Measurements from ENCODE around the gene NFATC4. TPM values are rescaled to one million over a fixed set of nuclear protein-coding genes. Genes with fewer than 3 reads are reported as not detected.

The NFATC4 gene
- total RNA-seq, 4 donors from 2014 or later = 10.8 to 25.3 (median 12.2) TPM

DNA sequence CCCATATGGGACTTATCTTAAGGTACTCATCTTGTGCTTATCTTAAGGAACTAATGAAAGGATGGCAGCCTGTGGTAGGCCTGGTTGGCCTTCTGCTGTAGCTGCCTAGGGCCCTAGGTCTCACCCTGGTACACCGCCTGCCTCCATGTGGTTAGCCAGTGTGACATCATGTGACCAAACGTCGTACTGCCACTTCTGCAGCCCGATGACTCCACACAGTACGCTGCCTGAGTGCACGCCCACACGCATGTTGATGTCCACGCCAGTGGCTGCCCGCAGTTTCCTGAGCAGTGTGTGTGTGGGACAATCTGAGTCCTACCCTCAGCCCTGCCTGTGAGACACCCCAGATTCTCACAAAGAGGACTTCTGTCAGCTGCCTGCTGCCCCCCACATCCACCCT is 38.2 kb upstream of the NFATC4 start:
- WGBS = 70% methylated on average over 2 of the region's 9 CpGs
- TF ChIP-seq POLR2AphosphoS5 (IDR thresholded peaks at IDR 0.05) = no peak
- TF ChIP-seq EP300 (IDR thresholded peaks at IDR 0.05) = no peak
- TF ChIP-seq, protein P1, sequence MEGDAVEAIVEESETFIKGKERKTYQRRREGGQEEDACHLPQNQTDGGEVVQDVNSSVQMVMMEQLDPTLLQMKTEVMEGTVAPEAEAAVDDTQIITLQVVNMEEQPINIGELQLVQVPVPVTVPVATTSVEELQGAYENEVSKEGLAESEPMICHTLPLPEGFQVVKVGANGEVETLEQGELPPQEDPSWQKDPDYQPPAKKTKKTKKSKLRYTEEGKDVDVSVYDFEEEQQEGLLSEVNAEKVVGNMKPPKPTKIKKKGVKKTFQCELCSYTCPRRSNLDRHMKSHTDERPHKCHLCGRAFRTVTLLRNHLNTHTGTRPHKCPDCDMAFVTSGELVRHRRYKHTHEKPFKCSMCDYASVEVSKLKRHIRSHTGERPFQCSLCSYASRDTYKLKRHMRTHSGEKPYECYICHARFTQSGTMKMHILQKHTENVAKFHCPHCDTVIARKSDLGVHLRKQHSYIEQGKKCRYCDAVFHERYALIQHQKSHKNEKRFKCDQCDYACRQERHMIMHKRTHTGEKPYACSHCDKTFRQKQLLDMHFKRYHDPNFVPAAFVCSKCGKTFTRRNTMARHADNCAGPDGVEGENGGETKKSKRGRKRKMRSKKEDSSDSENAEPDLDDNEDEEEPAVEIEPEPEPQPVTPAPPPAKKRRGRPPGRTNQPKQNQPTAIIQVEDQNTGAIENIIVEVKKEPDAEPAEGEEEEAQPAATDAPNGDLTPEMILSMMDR (IDR thresholded peaks at IDR 0.05) = no peak
- no peak for TF ChIP-seq POLR2A (IDR thresholded peaks at IDR 0.05)
- H3K27ac ChIP-seq = no peak overlapping the region
- H3K4me1 ChIP-seq = peaks cover 43% of the 10 kb centered on the region
- H3K36me3 ChIP-seq = no peaks in the 10 kb centered on the region
- no peak for DNase-seq (ENCODE audit: low spot score in 2 of 2)
- no peaks in the 10 kb centered on the region for H3K9me3 ChIP-seq
- H3K4me3 ChIP-seq = no peak overlapping the region
- peaks cover 6% of the 10 kb centered on the region for H3K27me3 ChIP-seq

DNA sequence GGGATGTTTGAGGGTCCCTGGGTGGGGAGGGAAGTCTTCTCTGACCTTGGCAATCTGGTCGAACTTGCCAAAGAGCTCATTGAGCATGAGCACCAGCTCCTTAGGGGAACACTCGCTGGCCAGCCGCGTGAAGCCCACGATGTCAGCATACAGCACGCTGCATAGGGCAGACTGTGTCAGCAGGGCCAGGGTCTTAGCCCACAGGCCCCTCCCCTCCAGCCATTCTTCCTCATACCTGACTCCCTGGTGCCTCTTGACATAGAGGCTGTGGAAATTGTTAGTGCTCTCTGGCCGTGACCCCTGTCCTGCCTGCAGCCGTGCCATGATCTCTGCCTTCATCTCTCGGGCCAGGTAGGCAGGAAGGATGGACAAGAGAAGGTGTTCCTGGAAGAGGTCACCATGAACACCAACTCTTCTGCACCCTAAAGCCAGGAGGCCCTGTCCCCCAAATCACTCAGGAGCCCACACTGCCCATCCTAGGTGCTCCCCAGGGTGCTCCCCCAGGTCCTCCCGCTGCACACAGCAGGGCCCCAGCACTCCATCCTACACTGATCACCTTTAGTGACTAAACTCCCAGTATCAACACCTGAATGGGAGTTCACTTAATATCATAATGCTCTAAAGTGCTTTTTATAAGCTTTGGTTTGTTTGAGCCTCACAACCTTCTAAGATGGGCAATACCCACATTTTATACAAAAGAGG is 36.9 kb upstream of the NFATC4 start:
- Histone ChIP-seq H3K36me3 (peaks cover 2% of the 10 kb centered on the region), H3K27ac (no peak overlapping the region), H3K27me3 (peaks cover 9% of the 10 kb centered on the region), H3K4me1 (peaks cover 51% of the 10 kb centered on the region), H3K9me3 (no peaks in the 10 kb centered on the region), H3K4me3 (no peak overlapping the region)
- TF ChIP-seq EP300 (IDR thresholded peaks at IDR 0.05) = no peak
- no peak for TF ChIP-seq POLR2A (IDR thresholded peaks at IDR 0.05)
- no peak for TF ChIP-seq POLR2AphosphoS5 (IDR thresholded peaks at IDR 0.05)
- TF ChIP-seq, protein P1 (IDR thresholded peaks at IDR 0.05) = no peak
- DNase-seq (ENCODE audit: low spot score in 2 of 2) = no peak
- 93% methylated on average over 10 of the region's 10 CpGs for WGBS

DNA sequence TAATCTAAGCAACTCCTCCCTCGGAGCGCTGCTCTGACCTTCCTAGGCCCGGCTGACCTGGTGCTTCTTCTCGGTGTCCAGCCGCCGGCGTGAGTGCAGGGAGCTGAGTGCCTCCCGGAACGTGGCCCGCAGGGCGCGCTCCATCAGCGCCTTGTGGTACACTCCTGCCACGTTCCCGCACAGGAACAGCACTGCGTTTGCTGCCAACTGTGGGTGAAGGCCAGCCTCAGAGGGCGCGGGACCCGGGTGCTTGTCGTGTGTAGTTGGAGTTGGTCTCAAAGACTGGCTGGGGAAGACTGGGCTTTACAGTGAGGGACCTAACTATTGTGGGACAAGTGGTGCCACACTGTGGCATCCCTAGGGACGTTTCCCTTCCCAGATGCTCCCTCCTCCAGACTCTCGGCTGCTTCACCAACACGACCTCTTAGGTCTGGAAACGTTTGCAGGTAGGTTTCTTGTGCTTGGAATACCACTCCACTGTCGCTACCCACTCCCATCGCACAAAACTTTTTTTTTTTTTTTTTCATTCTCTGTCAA is 36.2 kb upstream of the NFATC4 start:
- WGBS = 48% methylated on average over 26 of the region's 26 CpGs
- no peaks in the 10 kb centered on the region for H3K9me3 ChIP-seq
- peaks cover 9% of the 10 kb centered on the region for H3K27me3 ChIP-seq
- peaks cover 55% of the 10 kb centered on the region for H3K4me1 ChIP-seq
- H3K36me3 ChIP-seq = peaks cover 8% of the 10 kb centered on the region
- no peak for DNase-seq (ENCODE audit: low spot score in 2 of 2)
- H3K27ac ChIP-seq = no peak overlapping the region
- no peak for TF ChIP-seq POLR2AphosphoS5 (IDR thresholded peaks at IDR 0.05)
- no peak overlapping the region for H3K4me3 ChIP-seq

DNA sequence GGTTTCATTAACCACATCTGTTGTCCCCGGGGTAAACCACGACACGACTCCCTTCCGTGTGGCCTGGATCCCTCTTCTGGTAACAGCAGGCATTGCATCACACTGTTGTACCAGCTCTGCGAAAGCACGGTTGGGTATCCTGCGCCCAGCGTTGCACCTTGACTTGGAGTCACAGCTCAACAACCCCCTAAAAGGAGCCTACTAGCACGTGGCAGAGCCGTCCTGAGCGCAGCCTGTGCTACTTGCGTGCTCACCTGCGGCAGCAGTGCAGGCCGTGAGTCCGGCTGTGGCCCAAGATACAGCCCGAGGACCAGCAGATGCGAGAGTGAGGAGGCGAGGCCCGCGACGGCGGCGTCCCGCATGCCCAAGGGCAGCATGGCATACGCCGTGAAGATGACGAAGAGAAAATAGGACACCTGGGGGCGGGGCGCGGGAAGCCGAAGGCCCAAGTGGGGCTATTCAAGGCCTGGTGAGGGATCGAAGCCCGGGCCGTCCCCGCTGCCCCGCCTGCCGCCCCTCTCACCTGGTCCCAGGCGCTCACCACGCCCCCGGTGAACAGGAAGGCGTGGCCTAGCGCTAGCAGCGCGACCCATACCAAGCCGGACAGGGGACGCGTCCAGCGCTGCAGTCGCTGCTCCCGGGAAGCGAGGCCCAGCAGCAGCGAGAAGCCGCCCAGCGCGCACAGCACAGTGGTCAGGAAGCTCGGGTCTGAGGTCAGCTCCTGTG is 35.6 kb upstream of the NFATC4 start:
- no peak for TF ChIP-seq EP300 (IDR thresholded peaks at IDR 0.05)
- no peak for TF ChIP-seq POLR2A (IDR thresholded peaks at IDR 0.05)
- TF ChIP-seq POLR2AphosphoS5 (IDR thresholded peaks at IDR 0.05) = no peak
- TF ChIP-seq, protein P1 (IDR thresholded peaks at IDR 0.05) = peak; percentile 73 to 77

DNA sequence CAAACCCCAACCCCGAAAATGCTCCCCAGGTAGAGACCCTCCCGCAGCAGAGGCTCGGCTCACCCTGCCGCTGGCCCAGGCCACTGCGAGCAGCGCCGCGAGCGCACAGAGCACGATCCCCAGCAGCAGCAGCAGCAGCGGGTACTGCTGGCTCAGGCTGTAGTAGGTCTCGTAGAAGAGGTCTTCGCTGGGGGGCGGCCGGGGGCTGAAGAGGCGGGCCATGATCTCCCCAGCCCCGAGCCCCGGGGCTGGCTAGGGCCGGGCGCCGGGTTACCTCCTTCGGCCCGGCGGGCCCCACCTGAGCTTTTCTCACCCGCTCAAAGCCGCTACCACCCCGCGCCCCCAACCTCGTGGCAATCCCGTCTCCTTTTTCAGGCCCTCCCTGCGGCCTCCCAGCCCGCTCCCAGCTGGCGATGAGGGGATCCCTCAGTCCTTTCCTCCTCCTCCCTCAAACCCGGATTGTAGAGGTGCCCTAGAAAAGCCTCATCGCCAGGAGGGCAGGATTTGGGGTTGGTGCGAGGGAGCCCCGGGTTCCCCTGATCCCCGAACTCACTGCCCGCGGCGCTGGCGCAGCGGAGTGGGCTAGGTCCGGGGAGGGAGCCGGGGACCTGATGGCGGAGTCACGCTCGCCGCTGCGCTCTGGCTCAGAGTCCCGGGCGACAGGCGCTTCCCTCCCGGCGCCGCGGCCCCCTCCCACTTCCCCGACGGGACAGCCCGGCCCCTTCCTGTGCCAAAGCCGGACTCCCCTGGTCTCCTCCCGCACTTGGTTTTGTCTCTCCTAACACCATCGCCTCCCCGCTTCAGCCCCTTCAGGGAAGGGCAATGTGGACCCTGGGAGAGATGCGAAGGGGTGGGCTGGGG is 33.3 kb upstream of the NFATC4 start, which contains the start of gene ADCY4:
TSS of gene ADCY4 (minus strand) at position 641 of the 861 bp plus-strand sequence. CDS start at position 222, 419 bp downstream.
- H3K9me3 ChIP-seq = no peaks in the 10 kb centered on the region
- peak within 1 kb of the TSS; percentile 77 for H3K27ac ChIP-seq
- H3K36me3 ChIP-seq = peaks cover 20% of the 10 kb centered on the region
- WGBS = 13% methylated on average over 14 of the region's 65 CpGs
- peaks cover 9% of the 10 kb centered on the region for H3K27me3 ChIP-seq
- H3K4me1 ChIP-seq = peaks cover 66% of the 10 kb centered on the region
- peak within 1 kb of the TSS; percentile 46 for H3K4me3 ChIP-seq
- peak in 1 of 2 donors; percentile 64 for DNase-seq (ENCODE audit: low spot score in 2 of 2)
- TF ChIP-seq POLR2A (IDR thresholded peaks at IDR 0.05) = no peak
- TF ChIP-seq, protein P1 (IDR thresholded peaks at IDR 0.05) = peak in 1 of 2 donors; percentile 1

More for the DNA sequence above, 35.6 kb upstream of the NFATC4 start:
- Histone ChIP-seq H3K9me3 (no peaks in the 10 kb centered on the region), H3K4me1 (peaks cover 55% of the 10 kb centered on the region), H3K4me3 (peak overlapping the region; percentile 28), H3K27ac (no peak overlapping the region), H3K27me3 (peaks cover 9% of the 10 kb centered on the region), H3K36me3 (peaks cover 14% of the 10 kb centered on the region)
- 5% methylated on average over 31 of the region's 56 CpGs for WGBS
- peak in 1 of 2 donors; percentile 89 for DNase-seq (ENCODE audit: low spot score in 2 of 2)
